ENCODE data around the gene MAB21L2.

The MAB21L2 gene

GRCh38 chr4:150578745-150579501, 3.0 kb upstream of the MAB21L2 start:
- Histone ChIP-seq H3K27ac (replicated peaks) (no peak overlapping the region), H3K27me3 (ENCODE audit: insufficient read depth, poor library complexity, severe bottlenecking) (no peaks in the 10 kb centered on the region), H3K4me3 (replicated peaks; ENCODE audit: insufficient read depth, low read length) (no peak overlapping the region)
- TF ChIP-seq, protein P1, sequence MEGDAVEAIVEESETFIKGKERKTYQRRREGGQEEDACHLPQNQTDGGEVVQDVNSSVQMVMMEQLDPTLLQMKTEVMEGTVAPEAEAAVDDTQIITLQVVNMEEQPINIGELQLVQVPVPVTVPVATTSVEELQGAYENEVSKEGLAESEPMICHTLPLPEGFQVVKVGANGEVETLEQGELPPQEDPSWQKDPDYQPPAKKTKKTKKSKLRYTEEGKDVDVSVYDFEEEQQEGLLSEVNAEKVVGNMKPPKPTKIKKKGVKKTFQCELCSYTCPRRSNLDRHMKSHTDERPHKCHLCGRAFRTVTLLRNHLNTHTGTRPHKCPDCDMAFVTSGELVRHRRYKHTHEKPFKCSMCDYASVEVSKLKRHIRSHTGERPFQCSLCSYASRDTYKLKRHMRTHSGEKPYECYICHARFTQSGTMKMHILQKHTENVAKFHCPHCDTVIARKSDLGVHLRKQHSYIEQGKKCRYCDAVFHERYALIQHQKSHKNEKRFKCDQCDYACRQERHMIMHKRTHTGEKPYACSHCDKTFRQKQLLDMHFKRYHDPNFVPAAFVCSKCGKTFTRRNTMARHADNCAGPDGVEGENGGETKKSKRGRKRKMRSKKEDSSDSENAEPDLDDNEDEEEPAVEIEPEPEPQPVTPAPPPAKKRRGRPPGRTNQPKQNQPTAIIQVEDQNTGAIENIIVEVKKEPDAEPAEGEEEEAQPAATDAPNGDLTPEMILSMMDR (IDR thresholded peaks at IDR 0.05; ENCODE audit: insufficient read depth, low read length) = no peak
- no peak for TF ChIP-seq POLR2AphosphoS5 (IDR thresholded peaks at IDR 0.05; ENCODE audit: low read depth)
- DNase-seq (ENCODE audit: low read depth in 1 of 2, low spot score in 1 of 2) = no peak

DNA sequence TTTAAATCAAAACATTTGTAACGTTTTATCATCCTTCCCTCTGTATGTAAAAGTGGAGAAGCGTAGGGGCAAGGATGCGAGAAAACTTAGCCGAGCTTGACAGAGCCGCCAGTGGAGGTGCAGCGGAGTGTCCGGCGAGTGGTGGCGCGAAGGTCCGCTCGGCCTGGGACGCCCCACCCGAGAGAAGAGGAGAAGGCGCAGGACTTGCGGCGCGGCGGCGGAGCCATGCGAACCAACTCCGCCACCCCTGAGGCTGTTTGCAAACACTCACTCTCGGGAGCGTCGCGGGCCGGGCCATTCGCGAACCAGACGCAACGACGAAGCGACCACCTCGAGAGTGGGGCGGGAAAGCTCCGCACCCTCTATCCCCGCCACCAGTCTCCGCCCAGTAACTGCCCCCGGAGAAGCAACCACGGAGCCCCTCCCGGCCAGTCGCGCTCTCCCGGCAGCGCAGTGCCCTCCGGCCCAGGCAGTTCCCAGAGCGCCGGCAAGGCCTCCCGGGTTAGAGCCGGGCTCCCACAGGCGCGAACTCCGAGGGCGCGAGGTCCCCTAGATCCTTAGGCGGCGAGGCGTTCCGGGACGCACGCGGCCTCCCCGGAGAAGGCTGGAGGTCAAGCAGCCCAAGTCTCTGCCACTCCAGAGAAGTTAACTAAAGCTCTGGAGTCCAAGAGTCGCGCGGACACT, 2.3 kb upstream of the MAB21L2 start:
- Histone ChIP-seq H3K27ac (replicated peaks) (no peak overlapping the region), H3K4me3 (replicated peaks; ENCODE audit: insufficient read depth, low read length) (no peak overlapping the region), H3K27me3 (ENCODE audit: insufficient read depth, poor library complexity, severe bottlenecking) (no peaks in the 10 kb centered on the region)
- DNase-seq (ENCODE audit: low read depth in 1 of 2, low spot score in 1 of 2) = no peak
- TF ChIP-seq POLR2AphosphoS5 (IDR thresholded peaks at IDR 0.05; ENCODE audit: low read depth) = no peak
- no peak for TF ChIP-seq REST (IDR thresholded peaks at IDR 0.05; ENCODE audit: insufficient replicate concordance, low read depth)
- TF ChIP-seq GABPA (IDR thresholded peaks at IDR 0.05; ENCODE audit: low read depth) = no peak
- TF ChIP-seq SPI1 (IDR thresholded peaks at IDR 0.05; ENCODE audit: borderline replicate concordance, low read depth) = no peak
- TF ChIP-seq, protein P1 (IDR thresholded peaks at IDR 0.05; ENCODE audit: insufficient read depth, low read length) = no peak

DNA sequence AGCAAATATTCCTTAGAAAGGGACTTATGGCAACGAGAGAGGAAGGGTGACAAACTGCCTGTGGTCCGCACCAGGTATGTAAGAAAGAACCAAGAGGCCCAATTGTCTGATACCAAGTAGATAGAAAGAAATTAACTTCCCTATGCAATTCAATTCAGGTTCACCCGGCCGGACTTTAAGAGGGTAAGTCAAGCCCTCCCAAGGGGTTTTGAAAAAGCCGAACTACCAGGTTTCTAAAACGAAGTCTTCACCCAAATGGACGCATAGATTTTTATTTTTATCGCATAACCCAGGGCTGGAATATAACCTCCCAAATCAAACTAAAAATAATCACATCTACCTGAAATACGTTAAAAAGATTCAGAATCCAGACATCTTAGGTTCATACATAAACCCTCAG, 1.6 kb upstream of the MAB21L2 start:
- Histone ChIP-seq H3K27me3 (ENCODE audit: insufficient read depth, poor library complexity, severe bottlenecking) (no peaks in the 10 kb centered on the region), H3K27ac (replicated peaks) (no peak overlapping the region), H3K4me3 (replicated peaks; ENCODE audit: insufficient read depth, low read length) (no peak overlapping the region)
- TF ChIP-seq POLR2AphosphoS5 (IDR thresholded peaks at IDR 0.05; ENCODE audit: low read depth) = no peak
- DNase-seq (ENCODE audit: low read depth in 1 of 2, low spot score in 1 of 2) = no peak

GRCh38 chr4:150581056-150581605, 820 bp upstream of the MAB21L2 start:
- Histone ChIP-seq H3K4me3 (replicated peaks; ENCODE audit: insufficient read depth, low read length) (no peak overlapping the region), H3K27me3 (ENCODE audit: insufficient read depth, poor library complexity, severe bottlenecking) (no peaks in the 10 kb centered on the region), H3K27ac (replicated peaks) (no peak overlapping the region)
- DNase-seq (ENCODE audit: low read depth in 1 of 2, low spot score in 1 of 2) = no peak
- TF ChIP-seq, protein P1 (IDR thresholded peaks at IDR 0.05; ENCODE audit: insufficient read depth, low read length) = no peak
- no peak for TF ChIP-seq SPI1 (IDR thresholded peaks at IDR 0.05; ENCODE audit: borderline replicate concordance, low read depth)
- TF ChIP-seq GABPA (IDR thresholded peaks at IDR 0.05; ENCODE audit: low read depth) = no peak
- no peak for TF ChIP-seq POLR2AphosphoS5 (IDR thresholded peaks at IDR 0.05; ENCODE audit: low read depth)
- no peak for TF ChIP-seq REST (IDR thresholded peaks at IDR 0.05; ENCODE audit: insufficient replicate concordance, low read depth)
